Measurements from ENCODE around the gene UBXN7.

UBXN7 gene

DNA sequence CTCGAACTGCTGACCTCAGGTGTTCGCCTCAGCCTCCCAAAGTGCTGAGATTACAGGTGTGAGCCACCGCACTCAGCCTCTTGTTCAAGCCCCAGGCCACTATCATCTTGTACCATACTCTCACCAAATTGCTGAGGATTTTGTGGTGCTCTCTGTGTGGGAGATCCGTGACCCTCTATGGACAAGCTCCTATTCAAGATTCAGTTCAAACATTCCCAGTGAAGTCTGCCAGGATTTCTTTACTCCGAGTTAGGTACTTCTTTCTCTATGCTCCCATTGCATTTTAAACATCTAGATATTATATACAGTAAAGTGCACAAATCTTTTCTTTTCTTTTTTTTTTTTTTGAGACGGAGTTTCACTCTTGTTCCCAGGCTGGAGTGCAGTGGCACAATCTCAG lies 93.2 kb downstream of the UBXN7 start:
- H3K4me3 ChIP-seq (ENCODE audit: control insufficient read depth in 1 of 7, extremely low read depth in 1 of 7, insufficient read depth in 4 of 7, low read depth in 2 of 7, low read length in 6 of 7), result no peak overlapping the region
- H3K9me3 ChIP-seq (ENCODE audit: control extremely low read depth in 1 of 5, control insufficient read depth in 4 of 5, insufficient read depth in 2 of 5, low read depth in 1 of 5, low read length in 4 of 5), result peaks cover 0 to 11% (median 3%) of the 10 kb centered on the region in 5 experiments
- peak overlapping the region in 1 of 2 experiments; percentile 71 for H3K27ac ChIP-seq (ENCODE audit: insufficient read depth in 1 of 2, low read depth in 1 of 2, low read length in 2 of 2, poor library complexity in 1 of 2, severe bottlenecking in 2 of 2)
- H3K36me3 ChIP-seq (ENCODE audit: control insufficient read depth in 4 of 4, insufficient read depth in 4 of 4, low read length in 3 of 4), result no peaks in the 10 kb centered on the region
- 100% methylated on average over 1 of the region's 6 CpGs for WGBS (ENCODE audit: insufficient coverage)
- ChIA-PET POLR2A (no interaction called here), CTCF (no interaction called here)
- DNase-seq, result no peak
- H3K4me1 ChIP-seq (ENCODE audit: control extremely low read depth in 1 of 4, control insufficient read depth in 4 of 4, insufficient read depth in 4 of 4, low read length in 3 of 4), result peaks cover 0 to 6% (median 0%) of the 10 kb centered on the region in 4 experiments
- H3K27me3 ChIP-seq (replicated peaks in 2 of 5; ENCODE audit: control insufficient read depth in 4 of 5, insufficient read depth in 5 of 5, low read length in 4 of 5), result no peaks in the 10 kb centered on the region

DNA sequence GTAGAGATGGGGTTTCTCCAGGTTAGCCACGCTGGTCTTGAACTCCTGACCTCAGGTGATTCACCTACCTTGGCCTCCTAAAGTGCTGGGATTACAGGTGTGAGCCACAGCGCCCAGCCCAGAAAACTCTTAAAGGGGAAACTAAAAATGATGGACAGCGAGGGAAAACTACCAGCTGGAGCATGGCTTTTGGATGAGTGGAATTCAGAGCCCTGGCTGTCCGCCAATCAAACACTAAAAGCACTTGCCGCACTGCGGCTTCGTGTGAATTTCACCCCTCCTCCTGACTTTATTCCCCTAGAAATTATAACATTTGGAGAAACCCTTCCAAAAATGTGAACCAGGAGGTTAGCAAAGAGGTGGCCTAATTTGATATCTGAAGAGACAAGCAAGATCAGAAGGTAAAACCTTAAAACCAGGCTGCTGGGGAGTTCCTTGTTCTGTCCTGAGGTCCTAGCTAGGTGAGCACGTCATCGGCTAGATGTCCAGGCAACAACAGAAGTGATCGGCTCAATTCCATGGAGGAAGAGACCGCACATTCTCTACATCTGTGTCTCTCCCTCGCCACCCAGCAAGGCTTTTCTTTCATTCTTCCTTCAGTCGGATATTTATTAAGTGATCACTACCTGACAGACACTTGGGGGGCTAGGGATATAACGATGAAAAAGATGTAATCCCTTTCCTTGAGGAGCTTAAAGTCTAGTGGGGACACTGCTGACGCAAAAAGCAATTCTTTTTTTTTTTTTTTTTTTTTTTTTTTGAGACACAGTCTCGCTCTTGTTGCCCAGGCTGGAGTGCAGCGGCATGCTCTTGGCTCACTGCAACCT lies 95.7 kb downstream of the UBXN7 start:
- Histone ChIP-seq H3K36me3 (ENCODE audit: control insufficient read depth in 4 of 4, insufficient read depth in 4 of 4, low read length in 3 of 4) (no peaks in the 10 kb centered on the region), H3K27me3 (replicated peaks in 2 of 5; ENCODE audit: control insufficient read depth in 4 of 5, insufficient read depth in 5 of 5, low read length in 4 of 5) (no peaks in the 10 kb centered on the region), H3K9me3 (ENCODE audit: control extremely low read depth in 1 of 5, control insufficient read depth in 4 of 5, insufficient read depth in 2 of 5, low read depth in 1 of 5, low read length in 4 of 5) (peaks cover 0 to 11% (median 3%) of the 10 kb centered on the region in 5 experiments), H3K27ac (ENCODE audit: insufficient read depth in 1 of 2, low read depth in 1 of 2, low read length in 2 of 2, poor library complexity in 1 of 2, severe bottlenecking in 2 of 2) (peak overlapping the region in 1 of 2 experiments; percentile 71), H3K4me3 (ENCODE audit: control insufficient read depth in 1 of 7, extremely low read depth in 1 of 7, insufficient read depth in 4 of 7, low read depth in 2 of 7, low read length in 6 of 7) (no peak overlapping the region), H3K4me1 (ENCODE audit: control extremely low read depth in 1 of 4, control insufficient read depth in 4 of 4, insufficient read depth in 4 of 4, low read length in 3 of 4) (peaks cover 0 to 5% (median 0%) of the 10 kb centered on the region in 4 experiments)
- ChIA-PET CTCF (no interaction called here), POLR2A (interaction anchor here (0.7 kb wide), 1 partner anchor 12 kb away, joined by 6 read pairs; no protein-coding TSS in a partner anchor)
- 94% methylated on average over 11 of the region's 17 CpGs for WGBS (ENCODE audit: insufficient coverage)
- no peak for DNase-seq

GRCh38 chr3:196335503-196335948 lies 96.7 kb downstream of the UBXN7 start:
- no peaks in the 10 kb centered on the region for H3K36me3 ChIP-seq (ENCODE audit: control insufficient read depth in 4 of 4, insufficient read depth in 4 of 4, low read length in 3 of 4)
- no peak for DNase-seq
- no peaks in the 10 kb centered on the region for H3K4me1 ChIP-seq (ENCODE audit: control extremely low read depth in 1 of 4, control insufficient read depth in 4 of 4, insufficient read depth in 4 of 4, low read length in 3 of 4)
- no peak overlapping the region for H3K4me3 ChIP-seq (ENCODE audit: control insufficient read depth in 1 of 7, extremely low read depth in 1 of 7, insufficient read depth in 4 of 7, low read depth in 2 of 7, low read length in 6 of 7)
- ChIA-PET POLR2A (no interaction called here), CTCF (no interaction called here)
- 56% methylated on average over 4 of the region's 12 CpGs for WGBS (ENCODE audit: insufficient coverage)
- H3K9me3 ChIP-seq (ENCODE audit: control extremely low read depth in 1 of 5, control insufficient read depth in 4 of 5, insufficient read depth in 2 of 5, low read depth in 1 of 5, low read length in 4 of 5), result peaks cover 0 to 11% (median 3%) of the 10 kb centered on the region in 5 experiments
- H3K27me3 ChIP-seq (replicated peaks in 2 of 5; ENCODE audit: control insufficient read depth in 4 of 5, insufficient read depth in 5 of 5, low read length in 4 of 5), result no peaks in the 10 kb centered on the region
- no peak overlapping the region for H3K27ac ChIP-seq (ENCODE audit: insufficient read depth in 1 of 2, low read depth in 1 of 2, low read length in 2 of 2, poor library complexity in 1 of 2, severe bottlenecking in 2 of 2)

- no peak for DNase-seq
- ChIA-PET CTCF (no interaction called here), POLR2A (no interaction called here)
- no peak overlapping the region for H3K4me3 ChIP-seq (ENCODE audit: control insufficient read depth in 1 of 7, extremely low read depth in 1 of 7, insufficient read depth in 4 of 7, low read depth in 2 of 7, low read length in 6 of 7)
- H3K36me3 ChIP-seq (ENCODE audit: control insufficient read depth in 4 of 4, insufficient read depth in 4 of 4, low read length in 3 of 4), result no peaks in the 10 kb centered on the region
- H3K4me1 ChIP-seq (ENCODE audit: control extremely low read depth in 1 of 4, control insufficient read depth in 4 of 4, insufficient read depth in 4 of 4, low read length in 3 of 4), result no peaks in the 10 kb centered on the region
- no peak overlapping the region for H3K27ac ChIP-seq (ENCODE audit: insufficient read depth in 1 of 2, low read depth in 1 of 2, low read length in 2 of 2, poor library complexity in 1 of 2, severe bottlenecking in 2 of 2)
- H3K9me3 ChIP-seq (ENCODE audit: control extremely low read depth in 1 of 5, control insufficient read depth in 4 of 5, insufficient read depth in 2 of 5, low read depth in 1 of 5, low read length in 4 of 5), result peaks cover 0 to 11% (median 3%) of the 10 kb centered on the region in 5 experiments
- H3K27me3 ChIP-seq (replicated peaks in 2 of 5; ENCODE audit: control insufficient read depth in 4 of 5, insufficient read depth in 5 of 5, low read length in 4 of 5), result no peaks in the 10 kb centered on the region
- no CpG with 5 or more reads among the region's 1 CpG for WGBS (ENCODE audit: insufficient coverage)
Observed at GRCh38 chr3:196334982-196335381, 97.2 kb downstream of the UBXN7 start.

GRCh38 chr3:196332168-196332567 lies 100.1 kb downstream of the UBXN7 start:
- CTCF ChIA-PET, result no interaction called here
- Histone ChIP-seq H3K9me3 (ENCODE audit: control extremely low read depth in 1 of 5, control insufficient read depth in 4 of 5, insufficient read depth in 2 of 5, low read depth in 1 of 5, low read length in 4 of 5) (peaks cover 0 to 1% (median 0%) of the 10 kb centered on the region in 5 experiments), H3K4me3 (ENCODE audit: control insufficient read depth in 1 of 7, extremely low read depth in 1 of 7, insufficient read depth in 4 of 7, low read depth in 2 of 7, low read length in 6 of 7) (no peak overlapping the region), H3K36me3 (ENCODE audit: control insufficient read depth in 4 of 4, insufficient read depth in 4 of 4, low read length in 3 of 4) (no peaks in the 10 kb centered on the region), H3K27ac (ENCODE audit: insufficient read depth in 1 of 2, low read depth in 1 of 2, low read length in 2 of 2, poor library complexity in 1 of 2, severe bottlenecking in 2 of 2) (no peak overlapping the region), H3K4me1 (ENCODE audit: control extremely low read depth in 1 of 4, control insufficient read depth in 4 of 4, insufficient read depth in 4 of 4, low read length in 3 of 4) (no peaks in the 10 kb centered on the region), H3K27me3 (replicated peaks in 2 of 5; ENCODE audit: control insufficient read depth in 4 of 5, insufficient read depth in 5 of 5, low read length in 4 of 5) (no peaks in the 10 kb centered on the region)
- 97% methylated on average over 8 of the region's 8 CpGs for WGBS (ENCODE audit: insufficient coverage)
- no peak for DNase-seq
- POLR2A ChIA-PET, result no interaction called here

DNA sequence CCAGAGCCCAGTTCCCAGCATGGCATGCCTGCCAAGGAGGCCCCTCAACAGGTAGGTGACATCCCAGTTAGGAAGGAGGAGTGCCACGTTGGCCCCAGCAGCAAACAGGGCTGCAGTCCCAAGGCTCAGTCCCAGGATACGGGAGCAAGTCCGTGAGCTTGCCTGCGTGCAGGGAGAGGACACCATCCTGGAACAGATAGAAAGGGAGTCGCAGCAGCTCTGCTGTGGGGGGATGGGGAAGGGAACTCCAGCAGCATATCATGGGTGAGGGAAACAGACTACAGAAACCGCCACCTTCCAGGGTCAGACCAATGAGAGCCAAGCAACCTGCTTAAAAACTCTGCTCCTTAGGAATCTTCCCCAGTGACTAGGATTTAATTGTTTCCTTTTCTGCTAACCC lies 104.8 kb downstream of the UBXN7 start:
- CTCF ChIA-PET, result no interaction called here

DNA sequence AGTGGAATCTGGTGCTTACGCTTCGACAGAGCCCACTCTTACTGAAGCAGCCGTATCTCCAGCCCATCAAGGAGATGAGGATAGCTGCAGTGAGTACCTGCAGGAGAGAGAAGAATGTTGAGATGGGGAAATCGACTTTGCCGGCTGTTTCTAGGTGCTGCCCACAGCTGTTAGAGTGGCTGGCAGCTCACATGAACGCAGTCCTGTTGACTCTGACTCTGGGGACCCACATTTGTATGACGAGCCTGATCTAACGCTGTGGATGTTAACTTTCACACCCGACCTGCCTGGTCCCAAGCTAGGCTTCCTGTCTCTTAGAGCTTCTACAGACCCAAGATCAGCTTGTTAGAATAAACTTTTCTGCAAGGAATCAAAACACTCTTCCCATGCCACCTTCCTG lies 105.3 kb downstream of the UBXN7 start:
- ChIA-PET CTCF (no interaction called here), POLR2A (no interaction called here)
- DNase-seq, result no peak
- H3K9me3 ChIP-seq (ENCODE audit: control extremely low read depth in 1 of 5, control insufficient read depth in 4 of 5, insufficient read depth in 2 of 5, low read depth in 1 of 5, low read length in 4 of 5), result no peaks in the 10 kb centered on the region
- 82% methylated on average over 9 of the region's 9 CpGs for WGBS (ENCODE audit: insufficient coverage)
- H3K36me3 ChIP-seq (ENCODE audit: control insufficient read depth in 4 of 4, insufficient read depth in 4 of 4, low read length in 3 of 4), result no peaks in the 10 kb centered on the region
- no peak overlapping the region for H3K4me3 ChIP-seq (ENCODE audit: control insufficient read depth in 1 of 7, extremely low read depth in 1 of 7, insufficient read depth in 4 of 7, low read depth in 2 of 7, low read length in 6 of 7)
- no peaks in the 10 kb centered on the region for H3K27me3 ChIP-seq (replicated peaks in 2 of 5; ENCODE audit: control insufficient read depth in 4 of 5, insufficient read depth in 5 of 5, low read length in 4 of 5)
- no peaks in the 10 kb centered on the region for H3K4me1 ChIP-seq (ENCODE audit: control extremely low read depth in 1 of 4, control insufficient read depth in 4 of 4, insufficient read depth in 4 of 4, low read length in 3 of 4)
- H3K27ac ChIP-seq (ENCODE audit: insufficient read depth in 1 of 2, low read depth in 1 of 2, low read length in 2 of 2, poor library complexity in 1 of 2, severe bottlenecking in 2 of 2), result no peak overlapping the region

More for the DNA sequence above, 104.8 kb downstream of the UBXN7 start:
- H3K4me1 ChIP-seq (ENCODE audit: control extremely low read depth in 1 of 4, control insufficient read depth in 4 of 4, insufficient read depth in 4 of 4, low read length in 3 of 4), result no peaks in the 10 kb centered on the region
- no peak overlapping the region for H3K27ac ChIP-seq (ENCODE audit: insufficient read depth in 1 of 2, low read depth in 1 of 2, low read length in 2 of 2, poor library complexity in 1 of 2, severe bottlenecking in 2 of 2)
- H3K36me3 ChIP-seq (ENCODE audit: control insufficient read depth in 4 of 4, insufficient read depth in 4 of 4, low read length in 3 of 4), result no peaks in the 10 kb centered on the region
- POLR2A ChIA-PET, result no interaction called here
- no peaks in the 10 kb centered on the region for H3K9me3 ChIP-seq (ENCODE audit: control extremely low read depth in 1 of 5, control insufficient read depth in 4 of 5, insufficient read depth in 2 of 5, low read depth in 1 of 5, low read length in 4 of 5)
- H3K4me3 ChIP-seq (ENCODE audit: control insufficient read depth in 1 of 7, extremely low read depth in 1 of 7, insufficient read depth in 4 of 7, low read depth in 2 of 7, low read length in 6 of 7), result no peak overlapping the region
- DNase-seq, result no peak
- 53% methylated on average over 4 of the region's 6 CpGs for WGBS (ENCODE audit: insufficient coverage)
- no peaks in the 10 kb centered on the region for H3K27me3 ChIP-seq (replicated peaks in 2 of 5; ENCODE audit: control insufficient read depth in 4 of 5, insufficient read depth in 5 of 5, low read length in 4 of 5)
